Endothelial cell of umbilical vein (primary cell): ENCODE measurements around the gene C11orf65. TPM values are rescaled to one million over a fixed set of nuclear protein-coding genes. Genes with fewer than 3 reads are reported as not detected.

Source experiments
- BruUV-seq: library from RNA; stranded (reverse); fragments of 400-500 nt; replicated peaks from 2 replicates; lab custom pipeline; 2021; lab: Mats Ljungman, UMichigan
- CTCF ChIA-PET: fragments of 300-600, 350-600 bp; sonication (Branson Sonifier 250); formaldehyde crosslinking; loops from one replicate; lab custom pipeline; 2021; ENCODE audit warnings: antibody characterized with exemption, inconsistent platforms; lab: Charles Lee
- POLR2A ChIA-PET: fragments of 300-600, 350-600 bp; sonication (Branson Sonifier 250); formaldehyde crosslinking; loops from one replicate; lab custom pipeline; 2021; ENCODE audit warnings: antibody characterized with exemption, inconsistent platforms; lab: Charles Lee
- DNase-seq: peaks from one replicate; pipeline ENCODE4 v3.0.0-alpha.2; 2011; ENCODE audit warnings: low read depth, low spot score
- FAIRE-seq: peaks from 2 replicates; lab custom pipeline; 2011; peaks lifted over from hg19 to GRCh38; lab: Jason Lieb, UNC
- H2AFZ ChIP-seq: 2 replicates; pipeline ENCODE4 v1.6.0; 2012; ENCODE audit warnings: low read depth, low read length, control low read depth, inconsistent platforms
- H3K27ac ChIP-seq: 2 replicates; pipeline ENCODE4 v1.5.1; 2011; ENCODE audit warnings: low read depth, mild to moderate bottlenecking, control low read depth, low read length, moderate library complexity; ENCODE audit not compliant: insufficient read depth
- H3K27me3 ChIP-seq, 2 experiments: 2 replicates each; pipeline versions ENCODE4 v1.6.0 to v1.6.1; 2011; ENCODE audit warnings: low read length in 2 of 2, mixed read lengths in 1 of 2; ENCODE audit not compliant: control insufficient read depth in 2 of 2, insufficient read depth in 2 of 2
- H3K36me3 ChIP-seq, 2 experiments: 2 replicates in 1 of 2; 3 replicates in 1 of 2; pipeline ENCODE4 v1.5.1; 2011; ENCODE audit warnings: low read length in 2 of 2, mild to moderate bottlenecking in 1 of 2, moderate library complexity in 1 of 2; ENCODE audit not compliant: control insufficient read depth in 2 of 2, insufficient read depth in 2 of 2; ENCODE audit errors: extremely low read depth in 1 of 2
- H3K4me1 ChIP-seq: 3 replicates; pipeline ENCODE4 v1.5.1; 2011; ENCODE audit warnings: mild to moderate bottlenecking, low read length; ENCODE audit not compliant: control insufficient read depth, insufficient read depth; ENCODE audit errors: extremely low read depth
- H3K4me2 ChIP-seq: 2 replicates; pipeline ENCODE4 v1.6.1; 2011; ENCODE audit warnings: low read length, control low read depth, mixed read lengths; ENCODE audit not compliant: insufficient read depth
- H3K4me3 ChIP-seq, 3 experiments: fragments of 200-600 bp in 1 of 3; sonication (generic), shearing (Covaris generic) in 1 of 3; replicated peaks in 1 of 3; 2 replicates each; pipeline ENCODE4 v1.5.1; 2011 to 2016; ENCODE audit warnings: control low read depth in 3 of 3, low read length in 3 of 3, mild to moderate bottlenecking in 2 of 3, inconsistent platforms in 1 of 3, low read depth in 1 of 3, moderate library complexity in 1 of 3; ENCODE audit not compliant: insufficient read depth in 1 of 3
- H3K79me2 ChIP-seq: 2 replicates; pipeline ENCODE4 v1.6.0; 2012; ENCODE audit warnings: low read length, inconsistent platforms; ENCODE audit not compliant: control insufficient read depth, insufficient read depth
- H3K9ac ChIP-seq: replicated peaks from 2 replicates; pipeline ENCODE3; 2011; ENCODE audit warnings: low read length, control low read depth; ENCODE audit not compliant: insufficient read depth; ENCODE audit errors: extremely low read depth
- H3K9me1 ChIP-seq: replicated peaks from 3 replicates; pipeline ENCODE4 v1.6.0; 2011; ENCODE audit warnings: mild to moderate bottlenecking, low read length; ENCODE audit not compliant: control insufficient read depth, insufficient read depth; ENCODE audit errors: extremely low read depth
- H3K9me3 ChIP-seq: replicated peaks from 2 replicates; pipeline ENCODE4 v1.5.1; 2012; ENCODE audit warnings: low read length, inconsistent platforms; ENCODE audit not compliant: control insufficient read depth, insufficient read depth
- H4K20me1 ChIP-seq: replicated peaks from 2 replicates; pipeline ENCODE3; 2011; ENCODE audit warnings: mild to moderate bottlenecking, low read length; ENCODE audit not compliant: control insufficient read depth, insufficient read depth; ENCODE audit errors: extremely low read depth
- GATA2 ChIP-seq: IDR thresholded peaks from 2 replicates; pipeline ENCODE4 v1.7.0; 2011; ENCODE audit warnings: low read depth, mild to moderate bottlenecking, moderate library complexity, mixed read lengths, low read length; ENCODE audit not compliant: insufficient read length, insufficient read depth
- JUN ChIP-seq: IDR thresholded peaks from 2 replicates; pipeline ENCODE4 v1.6.1; 2011; ENCODE audit warnings: borderline replicate concordance, low read depth; ENCODE audit not compliant: insufficient read length, insufficient read depth
- MYC ChIP-seq: IDR thresholded peaks from one replicate; pipeline ENCODE4 v1.6.1; 2011; ENCODE audit warnings: mild to moderate bottlenecking, low read depth, low read length
- POLR2AphosphoS5 ChIP-seq: IDR thresholded peaks from 2 replicates; pipeline ENCODE4 v1.6.1; 2012; ENCODE audit warnings: low read depth, mild to moderate bottlenecking, control low read depth, low read length, moderate library complexity; ENCODE audit not compliant: insufficient read depth
- dilution Hi-C: fragments of 300-500 bp; cut with MboI; formaldehyde crosslinking; loops from one replicate; pipeline ENCODE4 v1.15.0; 2019; ENCODE audit warnings: low sequenced_read_pairs; ENCODE audit not compliant: extremely low pct_ligation_motif_present
- intact Hi-C: fragments of 100-400 bp; cut with micrococcal nuclease; formaldehyde crosslinking; loops from one replicate; pipeline ENCODE4 v1.10.0; 2022
- polyA plus RNA-seq, 4 experiments: library from polyadenylated mRNA; depleted of rRNA in 3 of 4; stranded (reverse) in 3 of 4; unstranded in 1 of 4; fragments of >200 nt; gene quantifications; 2 replicates each; pipeline versions ENCODE4 v1.2.1 to v1.2.3, GENCODE V29; 2011 to 2012; ENCODE audit warnings: missing spikeins in 1 of 4
- total RNA-seq: library from RNA; stranded (reverse); gene quantifications from 2 replicates; pipeline ENCODE4 v1.2.3, GENCODE V29; 2021

The C11orf65 gene
- total and polyA plus RNA-seq, 2 donors (not counting 3 experiments of a cell fraction or from before 2014, with no cell fraction given), result not detected

DNA sequence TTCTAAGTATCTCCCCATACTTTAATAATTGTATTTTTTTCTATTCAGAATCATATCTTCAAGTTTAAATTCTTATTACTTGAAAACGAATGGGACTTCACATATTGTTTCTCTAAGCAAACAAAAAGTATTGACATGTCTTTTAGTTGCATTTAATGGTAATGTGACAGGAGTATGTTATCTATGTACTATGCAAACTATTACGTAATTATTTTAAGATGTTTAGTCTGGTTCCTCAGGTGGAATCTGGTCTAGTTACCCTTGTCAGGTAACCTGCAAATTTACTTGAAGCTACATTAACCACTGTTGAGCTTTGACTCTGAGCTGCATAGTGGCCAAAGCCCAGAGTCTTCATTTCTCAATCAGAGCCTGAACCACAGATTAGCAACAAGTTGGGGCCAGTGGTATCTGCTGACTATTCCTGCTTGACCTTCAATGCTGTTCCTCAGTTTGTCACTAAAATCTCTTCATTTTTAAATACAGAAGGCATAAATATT is 133.9 kb downstream of the C11orf65 start:
- Histone ChIP-seq H3K27me3 (no peaks in the 10 kb centered on the region), H2AFZ (no peak overlapping the region), H3K9ac (no peak overlapping the region), H3K4me3 (no peak overlapping the region), H3K9me3 (no peaks in the 10 kb centered on the region), H3K36me3 (peaks cover 2 to 3% of the 10 kb centered on the region in 2 experiments), H3K9me1 (no peaks in the 10 kb centered on the region), H3K79me2 (no peaks in the 10 kb centered on the region), H3K4me2 (no peak overlapping the region), H3K4me1 (no peaks in the 10 kb centered on the region), H4K20me1 (no peaks in the 10 kb centered on the region), H3K27ac (no peak overlapping the region)
- POLR2A ChIA-PET, result no interaction called here
- DNase-seq (no peak), FAIRE-seq (no peak)
- dilution Hi-C loops (no loop called here), intact Hi-C loops (no loop called here)
- no TSS peak for BruUV-seq
- TF ChIP-seq JUN (no peak), POLR2AphosphoS5 (no peak), GATA2 (no peak), MYC (no peak)
- CTCF ChIA-PET, result interaction anchor here (2.3 kb wide), 1 partner anchor 10 kb away, joined by 8 read pairs; no protein-coding TSS in a partner anchor

Other genes starting within 250 kb of the C11orf65 start
- 19.0 and 19.7 TPM in 2 replicates for gene NPAT, start 244.9 kb downstream of the C11orf65 start, total RNA-seq
- gene NPAT, start 244.9 kb downstream of the C11orf65 start, polyA plus RNA-seq, result 4.0 and 4.4 TPM in 2 replicates
- 49.7 and 52.1 TPM in 2 replicates for gene ATM, start 244.5 kb downstream of the C11orf65 start, total RNA-seq
- gene ATM, start 244.5 kb downstream of the C11orf65 start, polyA plus RNA-seq, result 8.3 and 11.8 TPM in 2 replicates
- gene POGLUT3, start 30.9 kb upstream of the C11orf65 start, total RNA-seq, result 43.9 and 46.4 TPM in 2 replicates
- 10.8 and 14.3 TPM in 2 replicates for gene POGLUT3, start 30.9 kb upstream of the C11orf65 start, polyA plus RNA-seq
- 0.09 TPM in 1 of 2 replicates, not detected in the other for gene EXPH5, start 126.2 kb upstream of the C11orf65 start, total RNA-seq
- gene EXPH5, start 126.2 kb upstream of the C11orf65 start, polyA plus RNA-seq, result 0.02 and 0.03 TPM in 2 replicates
- 35.2 and 48.9 TPM in 2 replicates for gene DDX10, start 197.5 kb upstream of the C11orf65 start, total RNA-seq
- gene DDX10, start 197.5 kb upstream of the C11orf65 start, polyA plus RNA-seq, result 27.5 and 29.8 TPM in 2 replicates